ENCODE measurements around the gene MSL3.
A peak's percentile ranks its signal among the peaks of the same experiment; 100 is the strongest.

The MSL3 gene

DNA sequence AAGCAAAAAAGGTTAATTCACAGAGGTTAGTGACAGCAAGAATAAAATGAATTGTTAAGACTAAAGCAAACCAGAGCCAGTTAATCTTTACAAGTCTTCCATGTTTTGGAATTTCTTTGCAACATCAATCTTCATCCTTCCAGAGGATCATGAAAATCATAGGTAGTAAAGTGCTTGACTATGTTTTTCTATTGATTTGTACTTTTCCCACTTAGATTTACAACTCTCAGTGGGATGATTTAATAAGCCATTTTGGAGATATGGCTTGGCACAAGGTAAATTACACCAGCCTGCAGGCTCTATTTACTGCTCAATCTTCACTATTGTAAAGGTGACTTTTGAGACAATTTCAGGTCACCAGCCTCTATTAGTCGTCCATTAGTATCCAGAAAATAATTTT lies 26.5 kb downstream of the MSL3 start:
- DNase-seq (ENCODE audit: extremely low spot score) = no peak
- TF ChIP-seq, protein P1, sequence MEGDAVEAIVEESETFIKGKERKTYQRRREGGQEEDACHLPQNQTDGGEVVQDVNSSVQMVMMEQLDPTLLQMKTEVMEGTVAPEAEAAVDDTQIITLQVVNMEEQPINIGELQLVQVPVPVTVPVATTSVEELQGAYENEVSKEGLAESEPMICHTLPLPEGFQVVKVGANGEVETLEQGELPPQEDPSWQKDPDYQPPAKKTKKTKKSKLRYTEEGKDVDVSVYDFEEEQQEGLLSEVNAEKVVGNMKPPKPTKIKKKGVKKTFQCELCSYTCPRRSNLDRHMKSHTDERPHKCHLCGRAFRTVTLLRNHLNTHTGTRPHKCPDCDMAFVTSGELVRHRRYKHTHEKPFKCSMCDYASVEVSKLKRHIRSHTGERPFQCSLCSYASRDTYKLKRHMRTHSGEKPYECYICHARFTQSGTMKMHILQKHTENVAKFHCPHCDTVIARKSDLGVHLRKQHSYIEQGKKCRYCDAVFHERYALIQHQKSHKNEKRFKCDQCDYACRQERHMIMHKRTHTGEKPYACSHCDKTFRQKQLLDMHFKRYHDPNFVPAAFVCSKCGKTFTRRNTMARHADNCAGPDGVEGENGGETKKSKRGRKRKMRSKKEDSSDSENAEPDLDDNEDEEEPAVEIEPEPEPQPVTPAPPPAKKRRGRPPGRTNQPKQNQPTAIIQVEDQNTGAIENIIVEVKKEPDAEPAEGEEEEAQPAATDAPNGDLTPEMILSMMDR (IDR thresholded peaks at IDR 0.05; ENCODE audit: control extremely low read depth, extremely low read depth, low read depth, missing control alignments) = no peak
- ChIA-PET POLR2A (no interaction called here), CTCF (no interaction called here)

DNA sequence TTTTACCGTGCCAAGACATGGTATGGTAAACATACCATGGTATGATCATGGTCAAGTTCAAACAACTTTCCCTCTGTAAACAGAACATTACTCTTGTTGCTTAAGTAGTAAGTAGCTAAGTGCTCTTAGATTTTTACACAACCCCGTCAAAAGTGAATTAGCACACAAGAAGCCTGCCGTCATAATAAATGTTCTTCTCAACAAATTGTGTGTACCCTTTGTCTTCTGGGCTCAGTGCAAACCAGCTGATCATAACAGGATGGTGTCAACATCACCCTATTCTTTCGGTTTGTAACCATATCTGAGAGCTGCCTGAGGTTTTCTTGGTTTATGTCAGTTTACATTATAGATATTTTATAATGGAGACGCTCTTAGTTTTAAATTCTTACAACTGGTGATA lies 28.8 kb downstream of the MSL3 start:
- no peak for DNase-seq (ENCODE audit: extremely low spot score)
- POLR2A ChIA-PET = no interaction called here
- TF ChIP-seq, protein P1 (IDR thresholded peaks at IDR 0.05; ENCODE audit: control extremely low read depth, extremely low read depth, low read depth, missing control alignments) = no peak
- CTCF ChIA-PET = interaction anchor here (0.7 to 1.8 kb wide), 8 partner anchors 8 to 124 kb away, joined by 3 to 9 read pairs (median 4); no protein-coding TSS in a partner anchor

DNA sequence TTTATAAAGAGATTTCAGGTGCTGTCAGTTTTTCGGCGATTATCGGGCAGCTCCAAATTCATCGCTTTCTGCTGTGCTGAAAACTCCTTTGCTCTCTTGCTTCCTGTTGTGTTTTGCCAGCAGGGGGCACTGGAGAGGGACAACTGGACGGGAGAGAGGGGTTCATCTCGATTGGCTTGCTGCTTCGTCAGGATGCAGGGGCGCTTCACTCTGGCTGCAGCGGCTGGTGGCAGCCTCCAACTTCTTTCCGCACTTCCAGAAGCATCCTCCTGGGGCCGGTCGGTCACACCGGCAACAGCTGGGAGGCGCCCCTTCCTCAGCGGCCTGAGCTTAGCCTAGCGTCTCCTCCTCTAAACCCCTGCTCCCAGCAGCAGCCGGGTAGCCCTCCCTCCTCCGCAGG lies 29.5 kb downstream of the MSL3 start:
- CTCF ChIA-PET = interaction anchor here (0.7 to 1.8 kb wide), 7 partner anchors 9 to 123 kb away, joined by 3 to 9 read pairs (median 5); no protein-coding TSS in a partner anchor
- TF ChIP-seq, protein P1 (IDR thresholded peaks at IDR 0.05; ENCODE audit: control extremely low read depth, extremely low read depth, low read depth, missing control alignments) = peak; percentile 48
- peak; percentile 21 for DNase-seq (ENCODE audit: extremely low spot score)
- POLR2A ChIA-PET = no interaction called here

DNA sequence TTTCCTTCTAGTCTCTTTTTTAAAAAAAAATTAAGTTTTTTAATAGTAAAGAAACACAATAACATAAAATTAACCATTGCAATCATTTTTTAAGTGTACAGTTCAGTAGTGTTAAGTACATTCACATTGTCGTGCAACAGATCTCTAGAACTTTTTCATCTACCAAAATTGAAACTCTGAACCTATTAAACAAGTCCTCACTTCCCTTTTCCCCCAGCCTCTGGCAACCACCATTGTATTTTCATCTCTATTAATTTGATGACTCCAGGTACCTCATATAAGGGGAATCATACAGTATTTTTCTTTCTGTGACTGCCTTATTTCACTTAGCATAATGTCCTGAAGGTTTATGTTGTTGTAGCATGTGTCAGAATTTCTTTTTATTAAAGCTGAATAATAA lies 31.8 kb downstream of the MSL3 start:
- ChIA-PET POLR2A (no interaction called here), CTCF (interaction anchor here (1.2 kb wide), 1 partner anchor 10 kb away, joined by 3 read pairs; no protein-coding TSS in a partner anchor)
- TF ChIP-seq, protein P1 (IDR thresholded peaks at IDR 0.05; ENCODE audit: control extremely low read depth, extremely low read depth, low read depth, missing control alignments) = no peak
- no peak for DNase-seq (ENCODE audit: extremely low spot score)

DNA sequence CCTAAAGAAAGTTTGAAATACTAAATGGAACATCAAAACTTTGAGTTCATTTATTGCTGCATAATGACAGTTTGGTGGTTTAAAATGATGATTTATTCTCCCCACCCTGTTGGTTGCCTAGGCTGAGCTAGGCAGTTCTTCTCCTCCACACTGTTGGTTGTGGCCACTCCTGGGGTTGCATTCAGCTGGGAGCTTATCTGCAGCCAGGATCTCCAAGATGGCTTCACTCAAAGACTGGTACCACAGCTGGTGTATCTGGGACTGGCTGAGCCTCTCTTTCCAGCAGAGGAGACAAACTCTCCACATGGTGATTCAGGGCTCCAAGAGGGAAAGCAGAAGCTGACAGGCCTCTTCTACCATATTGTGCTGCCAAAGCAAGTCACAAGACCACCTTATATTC lies 33.1 kb downstream of the MSL3 start:
- POLR2A ChIA-PET = no interaction called here
- DNase-seq (ENCODE audit: extremely low spot score) = no peak
- CTCF ChIA-PET = no interaction called here
- TF ChIP-seq, protein P1 (IDR thresholded peaks at IDR 0.05; ENCODE audit: control extremely low read depth, extremely low read depth, low read depth, missing control alignments) = no peak

DNA sequence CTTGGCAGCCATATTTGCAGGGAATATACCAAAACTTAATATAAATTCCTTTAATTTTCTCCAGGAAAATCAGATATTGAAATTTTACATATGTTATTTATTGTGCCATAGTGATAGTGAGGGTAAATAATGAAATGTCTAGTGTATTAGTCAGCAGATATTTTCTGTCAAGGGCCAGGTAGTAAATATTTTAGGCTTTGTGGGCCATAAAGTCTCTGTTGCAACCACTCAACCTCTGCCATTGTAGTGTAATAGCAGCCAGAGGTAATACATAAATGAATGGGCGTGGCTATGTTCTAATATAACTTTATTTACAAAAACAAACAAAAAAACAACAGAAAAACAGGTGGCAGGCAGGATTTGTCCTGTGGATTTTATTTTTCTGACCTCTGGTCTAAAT lies 33.5 kb downstream of the MSL3 start:
- no peak for DNase-seq (ENCODE audit: extremely low spot score)
- ChIA-PET POLR2A (no interaction called here), CTCF (interaction anchor here (1.0 kb wide), 1 partner anchor 20 kb away, joined by 3 read pairs; no protein-coding TSS in a partner anchor)
- TF ChIP-seq, protein P1 (IDR thresholded peaks at IDR 0.05; ENCODE audit: control extremely low read depth, extremely low read depth, low read depth, missing control alignments) = no peak
